K562 (cell line): Measurements from ENCODE around the gene LGI4. TPM values are rescaled to one million over a fixed set of nuclear protein-coding genes. Genes with fewer than 3 reads are reported as not detected.
A peak's percentile ranks its signal among the peaks of the same experiment; 100 is the strongest.

Experiments used
- ATAC-seq: fragments of 200-7000 bp; cut with Tn5 transposase; 3 replicates; pipeline ENCODE4 v1.9.1; 2020; ENCODE audit warnings: moderate library complexity
- BruUV-seq: library from RNA; stranded (reverse); fragments of 400-500 nt; replicated peaks from 2 replicates; lab custom pipeline; 2021; lab: Mats Ljungman, UMichigan
- CTCF ChIA-PET: fragments of 300-600 bp; formaldehyde crosslinking; extraction: SDS; loops from one replicate; lab custom pipeline; 2021; ENCODE audit warnings: low intra/inter-chr PET ratio; lab: Yijun Ruan, JAX
- POLR2A ChIA-PET: fragments of 300-600, 350-650 bp; sonication (Branson Sonifier 250); formaldehyde crosslinking; extraction: SDS; loops from one replicate; lab custom pipeline; 2021; ENCODE audit warnings: antibody characterized with exemption, inconsistent platforms; lab: Yijun Ruan, JAX
- DNase-seq, 4 experiments: peaks; one replicate each; pipeline versions ENCODE4 v3.0.0 to v3.0.0-alpha.2; 2011 to 2018; ENCODE audit warnings: low spot score in 3 of 4, mixed read lengths in 3 of 4; ENCODE audit errors: extremely low read depth in 1 of 4
- FAIRE-seq: peaks from 2 replicates; lab custom pipeline; 2011; peaks lifted over from hg19 to GRCh38; lab: Jason Lieb, UNC
- H2AFZ ChIP-seq: 2 replicates; pipeline ENCODE4 v1.6.0; 2011; ENCODE audit warnings: low read depth, low read length, control low read depth, inconsistent platforms
- H3K27ac ChIP-seq: fragments of 200-600 bp; 3 replicates; pipeline ENCODE4 v1.8.0; 2011; ENCODE audit warnings: low read depth, mild to moderate bottlenecking, control low read depth, inconsistent platforms, low read length, moderate library complexity, mixed read lengths; ENCODE audit errors: extremely low read depth
- H3K27me3 ChIP-seq, 2 experiments: fragments of 300-600 bp in 1 of 2; 2 replicates in 1 of 2; 3 replicates in 1 of 2; pipeline versions ENCODE4 v1.6.0 to v1.8.0; 2011; ENCODE audit warnings: inconsistent platforms in 2 of 2, low read length in 2 of 2, mild to moderate bottlenecking in 1 of 2, mixed read lengths in 1 of 2, moderate library complexity in 1 of 2; ENCODE audit not compliant: control insufficient read depth in 2 of 2, insufficient read depth in 2 of 2
- H3K36me3 ChIP-seq: fragments of 300-600 bp; 3 replicates; pipeline ENCODE4 v1.8.0; 2011; ENCODE audit warnings: mild to moderate bottlenecking, low read length, inconsistent platforms; ENCODE audit not compliant: control insufficient read depth, insufficient read depth
- H3K4me1 ChIP-seq, 2 experiments: fragments of 200-600 bp in 1 of 2; replicated peaks in 1 of 2; 2 replicates in 1 of 2; 3 replicates in 1 of 2; pipeline versions ENCODE4 v1.5.1 to v1.8.0; 2011; ENCODE audit warnings: inconsistent platforms in 2 of 2, low read length in 2 of 2, mild to moderate bottlenecking in 1 of 2, mixed read lengths in 1 of 2, moderate library complexity in 1 of 2; ENCODE audit not compliant: control insufficient read depth in 2 of 2, insufficient read depth in 2 of 2
- H3K4me2 ChIP-seq: 2 replicates; pipeline ENCODE4 v1.6.1; 2011; ENCODE audit warnings: low read length, control low read depth, inconsistent platforms, mixed read lengths; ENCODE audit not compliant: insufficient read depth
- H3K4me3 ChIP-seq: fragments of 200-600 bp; sonication (generic), shearing (Covaris generic); 2 replicates; pipeline ENCODE4 v1.5.1; 2016; ENCODE audit warnings: control low read depth, inconsistent platforms
- H3K79me2 ChIP-seq: fragments of 200-600 bp; 3 replicates; pipeline ENCODE4 v1.8.0; 2011; ENCODE audit warnings: low read length, inconsistent platforms; ENCODE audit not compliant: control insufficient read depth, insufficient read depth
- H3K9ac ChIP-seq, 2 experiments: 2 replicates each; pipeline versions ENCODE4 v1.6.0 to v1.6.1; 2011; ENCODE audit warnings: low read depth in 2 of 2, low read length in 2 of 2, control low read depth in 1 of 2, inconsistent platforms in 1 of 2, mild to moderate bottlenecking in 1 of 2, mixed read lengths in 1 of 2; ENCODE audit not compliant: insufficient read depth in 1 of 2
- H3K9me1 ChIP-seq: one replicate; pipeline ENCODE4 v1.6.0; 2011; ENCODE audit warnings: inconsistent platforms, mild to moderate bottlenecking, low read length, moderate library complexity; ENCODE audit not compliant: control insufficient read depth, insufficient read depth
- H3K9me3 ChIP-seq: replicated peaks from 2 replicates; pipeline ENCODE4 v1.5.1; 2011; ENCODE audit warnings: low read depth, low read length, inconsistent platforms; ENCODE audit not compliant: control insufficient read depth, insufficient read depth
- H4K20me1 ChIP-seq: replicated peaks from 2 replicates; pipeline ENCODE4 v1.6.1; 2011; ENCODE audit warnings: low read length, inconsistent platforms, mixed read lengths; ENCODE audit not compliant: control insufficient read depth, insufficient read depth
- DNMT1 ChIP-seq: fragments of 450-650 bp; IDR thresholded peaks from 2 replicates; pipeline ENCODE4 v1.6.1; 2016; ENCODE audit warnings: antibody characterized with exemption, mild to moderate bottlenecking
- EZH2 ChIP-seq: IDR thresholded peaks from 2 replicates; pipeline ENCODE4 v1.6.1; 2012; ENCODE audit warnings: low read depth, mild to moderate bottlenecking, inconsistent platforms, low read length, borderline replicate concordance
- MEF2D ChIP-seq: conservative IDR thresholded peaks from 2 replicates; pipeline ENCODE4 v1.6.1; 2016; ENCODE audit warnings: low read depth, missing genetic modification characterization, missing compliant biosample characterization
- SLC30A9 ChIP-seq: fragments of 250-450 bp; sonication (Bioruptor Pico); IDR thresholded peaks from 2 replicates; pipeline ENCODE4 v1.8.0; 2022; ENCODE audit warnings: mild to moderate bottlenecking, moderate library complexity
- TAF1 ChIP-seq: IDR thresholded peaks from 2 replicates; pipeline ENCODE4 v1.6.1; 2011; ENCODE audit warnings: mild to moderate bottlenecking, low read length, moderate library complexity; ENCODE audit not compliant: insufficient read depth, control insufficient read depth, severe bottlenecking; ENCODE audit errors: extremely low read depth
- WGBS: fragments of 100-300 bp; shearing (Covaris generic); methylation state at CpG from one replicate; pipeline ENCODE4 v1.1.6; 2016; ENCODE audit warnings: low coverage, mixed read lengths; ENCODE audit not compliant: insufficient coverage; ENCODE audit errors: missing lambda C conversion rate; 5-methylcytosine and 5-hydroxymethylcytosine counted together
- in situ Hi-C: fragments of 300-500 bp; cut with MboI; formaldehyde crosslinking; loops from 4 replicates; pipeline ENCODE4 v1.15.0; 2018; ENCODE audit warnings: inconsistent platforms, mixed read lengths
- intact Hi-C: fragments of 100-400 bp; cut with micrococcal nuclease; formaldehyde crosslinking; loops from 2 replicates; pipeline ENCODE4 v1.14.2; 2022
- polyA plus RNA-seq, 8 experiments: library from polyadenylated mRNA; depleted of rRNA in 4 of 8; stranded (reverse) in 5 of 8; unstranded in 3 of 8; fragments of >200 nt; fragmentation: Nextera tagmentation in 2 of 8; fragmentation: Illumina TruSeq in 1 of 8; extraction: Ambion mirVana in 2 of 8; extraction: Trizol in 1 of 8; gene quantifications; 2 replicates each; pipeline versions ENCODE4 v1.2.1 to v1.2.3, GENCODE V29; 2011 to 2014; ENCODE audit warnings: inconsistent platforms in 1 of 8, missing spikeins in 1 of 8
- total RNA-seq, 7 experiments: library from RNA; depleted of rRNA in 6 of 7; stranded (reverse); fragments of >200 nt in 6 of 7; fragmentation: Illumina TruSeq in 2 of 7; extraction: Trizol in 2 of 7; gene quantifications; 2 replicates each; pipeline versions ENCODE4 v1.2.1 to v1.2.3, GENCODE V29; 2011 to 2021; ENCODE audit warnings: low replicate concordance in 1 of 7
- TF ChIP-seq, protein P1 (sequence below): fragments of 450-650 bp; IDR thresholded peaks from 2 replicates; pipeline ENCODE4 v1.7.0; 2016; ENCODE audit warnings: borderline replicate concordance
- TF ChIP-seq, protein P2 (sequence below), 2 experiments: fragments of 450-650 bp in 1 of 2; sonication (generic) in 1 of 2; formaldehyde crosslinking in 1 of 2; IDR thresholded peaks in 1 of 2; conservative IDR thresholded peaks in 1 of 2; 2 replicates each; pipeline versions ENCODE4 v1.6.1 to v1.8.1; 2016 to 2023; ENCODE audit warnings: mild to moderate bottlenecking in 2 of 2, moderate library complexity in 2 of 2, inconsistent platforms in 1 of 2, missing genetic modification reagents in 1 of 2

The LGI4 gene
- total and polyA plus RNA-seq, 9 of the 15 experiments (the other 6 are each of a cell fraction or from before 2014, with no cell fraction given) = 0.14 to 0.30 (median 0.24) TPM; not detected in 4

DNA sequence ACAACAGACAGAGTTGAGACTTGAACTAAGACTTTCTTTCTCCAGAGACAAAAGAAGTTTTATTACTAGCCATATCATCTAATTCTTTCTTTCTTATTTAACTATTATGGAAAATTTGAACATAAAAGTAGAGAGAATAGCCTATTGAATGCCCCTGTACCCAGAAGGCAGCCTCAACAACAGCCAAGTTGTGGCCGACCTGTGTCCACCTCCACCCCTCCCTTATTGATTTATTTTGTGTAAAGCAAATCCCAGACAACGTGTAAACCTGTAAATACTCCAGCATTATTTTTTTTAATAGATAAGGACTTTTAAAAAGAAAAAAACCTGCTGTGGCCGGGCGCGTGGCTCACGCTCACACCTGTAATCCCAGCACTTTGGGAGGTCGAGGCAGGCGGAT is 45.3 kb downstream of the LGI4 start (continued):
- TF ChIP-seq MEF2D (tag) = no peak
- TF ChIP-seq DNMT1 = no peak
- TF ChIP-seq EZH2 = no peak

DNA sequence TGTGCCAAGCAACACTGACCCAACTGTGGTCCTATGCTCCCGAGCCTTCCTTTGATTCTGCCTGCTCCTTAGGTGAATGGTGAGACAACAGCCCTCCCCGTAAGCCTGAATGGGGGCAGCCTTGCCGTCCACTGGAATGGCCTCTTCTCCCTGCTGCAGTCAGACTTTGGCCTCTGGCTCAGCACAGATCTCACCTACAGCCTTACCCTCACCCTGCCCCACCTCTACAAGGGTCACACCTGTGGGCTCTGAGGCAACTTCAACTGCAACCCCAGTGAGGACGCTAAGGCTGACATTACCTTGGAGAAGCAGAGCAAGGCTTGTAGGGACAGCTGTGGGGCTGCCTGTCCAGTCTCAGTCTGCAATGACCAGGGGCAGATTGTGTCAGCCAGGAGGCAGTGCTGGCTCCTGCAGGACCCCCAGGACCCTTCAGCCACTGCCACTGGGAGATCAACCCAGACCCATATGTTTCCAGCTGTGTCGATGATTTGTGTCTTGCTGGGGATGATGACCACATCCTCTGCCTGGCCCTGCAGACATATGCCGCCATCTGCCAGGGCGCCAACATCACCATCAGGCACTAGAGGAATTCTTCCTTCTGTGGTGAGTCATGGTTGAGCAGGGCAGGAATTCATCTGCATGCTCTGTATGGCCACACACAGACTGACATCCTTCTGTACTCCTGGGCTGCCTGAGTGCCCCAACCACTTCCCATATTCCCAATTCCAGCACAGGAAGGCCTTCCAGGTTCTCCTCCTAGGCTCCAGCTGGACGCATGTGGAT is 46.5 kb downstream of the LGI4 start:
- no peak for ATAC-seq
- Histone ChIP-seq H3K9me3 (no peaks in the 10 kb centered on the region), H4K20me1 (no peaks in the 10 kb centered on the region), H2AFZ (0 out of 2 replicates have a peak overlapping the region, but pooled peaks have one; percentile 44), H3K4me3 (no peak overlapping the region), H3K4me1 (peaks cover 7 to 36% of the 10 kb centered on the region in 2 experiments; a peak in 4 of 5 replicates), H3K79me2 (no peaks in the 10 kb centered on the region), H3K4me2 (no peak overlapping the region), H3K9ac (peak overlapping the region in 1 of 2 experiments; percentile 73; a peak in 2 of 4 replicates), H3K27ac (no peak overlapping the region), H3K36me3 (no peaks in the 10 kb centered on the region), H3K27me3 (peaks cover 0 to 4% of the 10 kb centered on the region in 2 experiments; a peak in 1 of 5 replicates), H3K9me1 (no peaks in the 10 kb centered on the region)
- TF ChIP-seq, protein P1, sequence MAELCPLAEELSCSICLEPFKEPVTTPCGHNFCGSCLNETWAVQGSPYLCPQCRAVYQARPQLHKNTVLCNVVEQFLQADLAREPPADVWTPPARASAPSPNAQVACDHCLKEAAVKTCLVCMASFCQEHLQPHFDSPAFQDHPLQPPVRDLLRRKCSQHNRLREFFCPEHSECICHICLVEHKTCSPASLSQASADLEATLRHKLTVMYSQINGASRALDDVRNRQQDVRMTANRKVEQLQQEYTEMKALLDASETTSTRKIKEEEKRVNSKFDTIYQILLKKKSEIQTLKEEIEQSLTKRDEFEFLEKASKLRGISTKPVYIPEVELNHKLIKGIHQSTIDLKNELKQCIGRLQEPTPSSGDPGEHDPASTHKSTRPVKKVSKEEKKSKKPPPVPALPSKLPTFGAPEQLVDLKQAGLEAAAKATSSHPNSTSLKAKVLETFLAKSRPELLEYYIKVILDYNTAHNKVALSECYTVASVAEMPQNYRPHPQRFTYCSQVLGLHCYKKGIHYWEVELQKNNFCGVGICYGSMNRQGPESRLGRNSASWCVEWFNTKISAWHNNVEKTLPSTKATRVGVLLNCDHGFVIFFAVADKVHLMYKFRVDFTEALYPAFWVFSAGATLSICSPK = no peak
- TF ChIP-seq, protein P2, sequence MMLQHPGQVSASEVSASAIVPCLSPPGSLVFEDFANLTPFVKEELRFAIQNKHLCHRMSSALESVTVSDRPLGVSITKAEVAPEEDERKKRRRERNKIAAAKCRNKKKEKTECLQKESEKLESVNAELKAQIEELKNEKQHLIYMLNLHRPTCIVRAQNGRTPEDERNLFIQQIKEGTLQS (IDR thresholded peaks at IDR 0.05) = 0 out of 2 replicates have a peak, but pooled peaks have one; percentile 20
- TF ChIP-seq, protein P2 (CRISPR knock-in tag; conservative IDR thresholded peaks at IDR 0.05) = no peak
- TF ChIP-seq TAF1 (no peak), SLC30A9 (CRISPR knock-in tag) (no peak)
- intact Hi-C loops = no loop called here
- WGBS = 27% methylated on average over 8 of the region's 8 CpGs
- POLR2A ChIA-PET = no interaction called here
- FAIRE-seq = no peak
- CTCF ChIA-PET = interaction anchor here (1.0 kb wide), 1 partner anchor 21 kb away, joined by 3 read pairs; no protein-coding TSS in a partner anchor
- no peak for DNase-seq
- BruUV-seq = no TSS peak
- in situ Hi-C loops = no loop called here
